Mesodermal cell (in vitro differentiated cells): ENCODE data around the gene MPC2.
"Not testable (repeated sequence)": the region's sequence is repeated elsewhere in the genome, so short reads cannot be mapped to it uniquely, and the experiment has no call there.

ENCODE experiments used
- H3K27ac ChIP-seq: 2 replicates; pipeline ENCODE4 v1.7.0; 2013; ENCODE audit warnings: mild to moderate bottlenecking, low read depth, low read length, moderate library complexity; ENCODE audit not compliant: severe bottlenecking
- H3K36me3 ChIP-seq: 2 replicates; pipeline ENCODE4 v1.7.1; 2013; ENCODE audit warnings: mild to moderate bottlenecking, low read length, moderate library complexity; ENCODE audit not compliant: control insufficient read depth, insufficient read depth
- H3K4me1 ChIP-seq: one replicate; pipeline ENCODE4 v1.7.1; 2013; ENCODE audit warnings: mild to moderate bottlenecking, low read length; ENCODE audit not compliant: insufficient read depth, control insufficient read depth, poor library complexity, severe bottlenecking
- H3K4me3 ChIP-seq: 2 replicates; pipeline ENCODE4 v1.7.0; 2013; ENCODE audit warnings: low read length, control low read depth, mild to moderate bottlenecking; ENCODE audit not compliant: insufficient read depth, poor library complexity, severe bottlenecking; ENCODE audit errors: extremely low read depth
- H3K9me3 ChIP-seq: 2 replicates; pipeline ENCODE4 v1.7.1; 2013; ENCODE audit warnings: mild to moderate bottlenecking, low read length, moderate library complexity; ENCODE audit not compliant: control insufficient read depth
- WGBS, 2 experiments: methylation state at CpG; one replicate each; pipeline ENCODE4 v1.1.5; 2013; ENCODE audit warnings: missing lambda C conversion rate in 2 of 2; ENCODE audit not compliant: insufficient coverage in 2 of 2; 5-methylcytosine and 5-hydroxymethylcytosine counted together

MPC2 gene

DNA sequence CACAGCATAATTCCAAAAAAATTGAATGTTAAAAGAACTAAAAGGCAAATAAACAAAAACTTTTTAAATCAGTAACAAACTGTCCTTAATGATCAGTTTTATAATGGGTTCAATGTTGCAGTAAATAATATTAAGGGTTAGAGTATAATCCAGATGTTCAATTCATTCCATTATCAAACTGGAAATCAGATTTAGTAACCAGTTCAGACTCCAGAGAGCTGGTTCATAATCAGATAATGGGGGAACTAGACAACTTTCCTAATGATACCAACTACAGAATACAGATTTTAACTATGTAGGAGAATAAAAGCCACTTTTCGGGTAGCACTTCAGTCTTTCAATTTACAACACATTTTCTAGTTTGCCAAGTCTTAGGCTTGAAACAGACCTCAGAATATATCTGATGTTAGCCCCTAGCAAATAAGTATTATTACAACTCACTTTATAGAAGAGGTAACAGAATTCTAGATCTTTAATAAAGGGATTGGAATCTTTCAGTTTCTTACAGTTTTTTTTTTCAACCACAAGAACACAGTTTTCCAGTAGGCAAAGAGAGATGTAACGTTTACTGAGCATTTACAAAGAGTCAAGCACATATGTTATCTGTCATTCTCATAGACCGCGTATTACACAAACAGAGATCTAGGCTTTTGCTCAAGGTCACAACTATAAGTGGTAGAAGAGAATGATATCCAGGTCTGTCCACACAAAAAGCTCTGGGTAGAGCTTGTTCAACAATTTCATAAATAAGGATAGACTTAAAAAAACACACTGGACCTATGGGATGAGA lies 2.3 kb downstream of the MPC2 start:
- Histone ChIP-seq H3K4me3 (peak overlapping the region; percentile 76), H3K36me3 (no peaks in the 10 kb centered on the region), H3K9me3 (no peaks in the 10 kb centered on the region), H3K4me1 (no peaks in the 10 kb centered on the region), H3K27ac (peak overlapping the region; percentile 97)
- 50% methylated on average over 2 of the region's 4 CpGs; no CpG with 5 or more reads in 1 of the 2 experiments for WGBS, 2 experiments

DNA sequence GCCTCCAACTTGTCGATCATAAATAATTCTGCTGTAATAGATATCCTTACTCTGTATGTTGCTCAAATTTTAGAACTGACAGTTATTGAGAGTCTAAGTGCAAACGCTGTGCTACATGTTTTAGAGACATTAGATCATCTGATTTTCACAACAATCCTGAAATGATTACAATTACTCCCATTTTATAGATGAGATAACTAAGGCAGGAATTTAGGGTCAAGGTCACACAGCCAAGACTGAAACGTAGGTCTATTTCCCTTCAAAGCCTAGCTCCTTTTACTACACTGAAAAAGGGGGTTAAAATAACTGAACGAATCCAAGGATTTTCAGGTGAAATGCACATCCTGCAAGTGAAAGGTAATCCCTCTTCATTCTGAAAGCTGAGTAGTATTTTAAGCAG lies 3.1 kb downstream of the MPC2 start:
- no peaks in the 10 kb centered on the region for H3K4me1 ChIP-seq
- H3K36me3 ChIP-seq: no peaks in the 10 kb centered on the region
- H3K9me3 ChIP-seq: no peaks in the 10 kb centered on the region
- peak overlapping the region; percentile 76 for H3K4me3 ChIP-seq
- WGBS, 2 experiments: no CpG with 5 or more reads among the region's 4 CpGs
- H3K27ac ChIP-seq: no peak overlapping the region

DNA sequence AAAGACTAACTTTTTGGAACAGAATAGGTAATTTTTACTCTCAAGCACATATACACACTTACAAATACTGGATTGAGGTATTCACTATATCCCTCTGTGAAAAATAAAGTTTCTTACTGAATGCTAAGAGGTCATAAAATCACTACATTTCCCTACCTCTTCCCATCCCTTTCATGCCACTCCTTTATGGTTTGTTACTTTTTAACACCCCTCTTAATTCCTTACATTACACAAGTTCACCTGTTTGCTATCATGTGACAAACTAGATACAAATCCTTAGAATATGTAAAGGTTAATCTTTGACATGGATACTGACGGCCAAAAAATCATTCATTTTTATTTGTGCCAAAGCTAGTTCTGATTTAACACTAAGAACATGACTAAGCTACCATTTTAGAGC lies 7.1 kb downstream of the MPC2 start:
- H3K36me3 ChIP-seq: no peaks in the 10 kb centered on the region
- H3K9me3 ChIP-seq: no peaks in the 10 kb centered on the region
- WGBS, 2 experiments: 80% methylated on average over 1 of the region's 1 CpG; no CpG with 5 or more reads in 1 of the 2 experiments
- H3K4me1 ChIP-seq: peaks cover 3% of the 10 kb centered on the region
- H3K4me3 ChIP-seq: no peak overlapping the region
- H3K27ac ChIP-seq: no peak overlapping the region

DNA sequence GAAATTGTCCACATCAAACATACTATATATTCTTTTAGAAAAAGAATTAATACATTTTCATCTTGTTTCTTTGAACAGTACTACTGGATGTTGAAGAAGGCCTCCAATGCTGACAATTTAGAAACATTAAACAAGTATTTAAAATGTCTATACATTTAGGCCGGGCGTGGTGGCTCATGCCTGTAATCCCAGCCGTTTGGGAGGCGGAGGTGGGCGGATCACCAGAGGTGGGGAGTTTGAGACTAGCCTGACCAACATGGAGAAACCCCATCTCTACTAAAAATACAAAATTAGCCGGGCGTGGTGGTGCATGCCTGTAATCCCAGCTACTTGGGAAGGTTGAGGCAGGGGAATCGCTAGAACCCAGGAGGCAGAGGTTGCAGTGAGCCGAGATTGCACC lies 8.0 kb downstream of the MPC2 start:
- not testable (repeated sequence) for H3K36me3 ChIP-seq, H3K4me3 ChIP-seq, H3K4me1 ChIP-seq, H3K9me3 ChIP-seq, H3K27ac ChIP-seq
- WGBS, 2 experiments: 84 to 86% methylated on average over 3 to 4 of the region's 9 CpGs

DNA sequence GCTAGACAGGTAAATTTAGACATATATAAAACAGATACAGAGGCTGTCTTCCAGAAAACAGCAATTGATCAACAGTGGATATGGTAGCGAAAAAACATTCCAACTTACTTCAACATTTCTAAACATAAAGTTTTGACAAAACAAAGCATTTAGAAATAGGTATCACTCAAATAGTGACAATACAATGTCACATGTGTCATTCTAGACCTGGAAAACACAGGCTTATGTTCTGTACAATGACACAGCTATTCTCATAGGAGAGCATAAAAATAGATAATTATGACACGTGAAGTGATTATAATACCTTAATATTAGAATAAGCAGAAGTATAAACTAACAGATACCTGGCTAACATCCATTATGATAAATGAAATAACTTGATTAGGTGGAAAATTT lies 8.4 kb downstream of the MPC2 start:
- Histone ChIP-seq H3K4me3 (no peak overlapping the region), H3K27ac (no peak overlapping the region), H3K9me3 (no peaks in the 10 kb centered on the region), H3K36me3 (peaks cover 4% of the 10 kb centered on the region), H3K4me1 (peaks cover 3% of the 10 kb centered on the region)
- WGBS, 2 experiments: no CpG with 5 or more reads among the region's 2 CpGs

DNA sequence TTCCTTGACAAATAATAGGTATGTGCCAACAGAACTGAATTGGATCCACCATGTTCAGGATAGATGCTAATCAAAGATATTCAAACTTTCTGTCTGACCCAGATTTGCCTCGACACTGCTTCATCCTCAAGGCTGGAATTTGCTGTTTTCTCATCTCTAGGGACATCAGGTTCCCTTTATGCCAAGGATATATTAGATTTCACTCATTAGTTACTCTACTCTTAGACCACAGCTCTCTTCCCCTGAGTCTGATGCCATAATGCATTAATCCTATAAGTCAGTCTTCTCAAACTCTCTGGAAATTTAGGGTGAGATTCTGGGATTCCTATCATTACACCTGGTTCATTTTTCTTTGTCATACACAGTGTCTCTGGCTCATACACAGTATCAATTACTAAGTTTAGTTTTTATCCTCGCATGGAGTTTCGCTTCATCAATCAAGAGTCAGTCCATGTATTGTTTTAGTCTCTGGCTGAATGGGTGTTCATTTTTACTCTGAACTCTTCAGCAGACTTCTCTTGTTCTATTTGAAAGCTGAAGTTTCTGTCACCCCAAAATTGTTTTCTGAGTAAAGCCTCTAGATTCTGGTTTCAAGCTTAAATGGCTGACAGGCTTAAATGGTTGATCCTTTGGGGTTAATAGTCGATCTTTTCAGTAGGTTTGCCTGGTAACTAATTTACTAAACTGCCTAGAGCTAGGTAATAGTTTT lies 9.7 kb downstream of the MPC2 start:
- H3K27ac ChIP-seq: no peak overlapping the region
- no peaks in the 10 kb centered on the region for H3K9me3 ChIP-seq
- no peak overlapping the region for H3K4me3 ChIP-seq
- H3K36me3 ChIP-seq: peaks cover 4% of the 10 kb centered on the region
- 100% methylated on average over 1 of the region's 4 CpGs for WGBS, 2 experiments
- peaks cover 3% of the 10 kb centered on the region for H3K4me1 ChIP-seq

DNA sequence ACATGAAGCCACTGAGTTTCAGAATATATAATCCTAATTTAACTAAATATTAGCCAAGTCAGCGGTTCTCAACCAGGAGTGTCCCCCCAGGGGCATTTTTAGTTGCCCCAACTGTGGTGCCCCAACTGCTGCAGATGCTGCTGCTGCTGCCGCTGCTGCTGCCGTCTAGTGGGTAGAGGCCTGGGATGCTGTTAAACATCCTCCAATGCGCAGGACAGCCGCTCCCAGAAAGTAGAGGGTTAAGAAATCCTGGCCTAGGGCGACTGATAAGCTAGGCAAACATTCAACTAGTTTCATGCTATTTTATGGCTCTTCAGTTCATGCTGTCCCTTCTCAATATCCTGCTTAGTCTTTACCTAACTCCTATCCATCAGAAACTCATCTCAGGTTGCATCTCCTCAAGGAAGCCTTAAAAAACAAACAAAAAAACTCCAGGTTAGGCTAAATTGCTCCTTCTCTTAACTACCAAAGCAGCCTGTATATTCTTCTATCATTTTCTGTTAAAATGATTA lies 10.3 kb downstream of the MPC2 start:
- 90 to 100% methylated on average over 5 of the region's 6 CpGs for WGBS, 2 experiments
- H3K4me3 ChIP-seq: no peak overlapping the region

DNA sequence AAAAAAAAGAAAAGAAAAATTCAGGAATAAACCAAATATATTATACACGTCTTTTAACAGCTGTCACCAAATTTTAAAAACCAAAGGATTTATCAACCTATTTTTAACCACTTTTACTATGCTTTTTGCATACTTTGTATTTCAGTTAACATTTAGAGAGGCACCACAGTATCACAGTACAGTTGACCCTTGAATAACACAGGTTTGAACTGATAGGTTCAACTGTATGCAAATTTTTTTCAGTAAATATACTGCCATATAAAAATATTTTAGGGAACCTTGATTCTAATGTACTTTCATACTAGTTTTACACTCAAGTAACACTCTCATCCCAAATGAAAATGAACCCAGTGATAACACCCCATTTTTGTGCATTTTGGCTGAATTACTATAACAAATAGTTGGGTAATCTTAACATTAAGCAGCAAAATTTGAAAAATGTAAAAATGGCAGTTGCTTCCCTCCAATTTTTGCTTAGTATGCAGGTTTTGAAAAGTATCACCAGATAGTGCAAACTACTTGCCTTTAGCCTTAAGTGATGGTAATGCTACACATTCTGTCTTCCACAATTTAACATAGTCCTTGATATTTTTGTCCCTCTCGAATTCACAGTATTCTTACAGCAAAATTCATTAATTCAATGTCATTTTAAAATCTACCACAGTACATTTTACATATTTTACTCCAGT lies 12.2 kb downstream of the MPC2 start:
- Histone ChIP-seq H3K9me3 (no peaks in the 10 kb centered on the region), H3K36me3 (peaks cover 4% of the 10 kb centered on the region), H3K27ac (no peak overlapping the region), H3K4me1 (peaks cover 3% of the 10 kb centered on the region), H3K4me3 (no peak overlapping the region)
- 89 to 100% methylated on average over 1 of the region's 2 CpGs for WGBS, 2 experiments

More for the DNA sequence above, 10.3 kb downstream of the MPC2 start:
- no peak overlapping the region for H3K27ac ChIP-seq
- H3K9me3 ChIP-seq: no peaks in the 10 kb centered on the region
- peaks cover 4% of the 10 kb centered on the region for H3K36me3 ChIP-seq
- peaks cover 3% of the 10 kb centered on the region for H3K4me1 ChIP-seq

DNA sequence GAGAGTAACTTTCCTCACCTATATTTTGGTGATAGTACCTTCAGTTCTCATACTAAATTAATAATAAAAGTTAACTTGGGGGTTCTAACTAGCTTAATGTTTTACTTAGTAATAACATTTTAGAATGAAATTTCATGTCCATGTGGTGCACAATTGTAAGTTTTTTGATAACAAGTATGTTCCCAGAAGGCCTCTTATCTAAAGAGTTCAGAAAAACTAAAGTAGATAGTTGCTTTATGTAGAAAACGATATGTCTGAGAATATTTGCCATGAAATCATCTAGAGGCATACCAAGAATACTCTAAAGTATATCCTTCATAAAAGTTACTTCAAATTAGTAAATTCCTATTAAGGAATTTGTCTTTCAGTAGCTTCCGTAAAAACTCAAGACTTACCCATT lies 12.8 kb downstream of the MPC2 start:
- Histone ChIP-seq H3K4me3 (no peak overlapping the region), H3K36me3 (peaks cover 4% of the 10 kb centered on the region), H3K4me1 (peaks cover 3% of the 10 kb centered on the region), H3K27ac (no peak overlapping the region), H3K9me3 (no peaks in the 10 kb centered on the region)
- WGBS, 2 experiments: 100% methylated on average over 1 of the region's 2 CpGs; no CpG with 5 or more reads in 1 of the 2 experiments

DNA sequence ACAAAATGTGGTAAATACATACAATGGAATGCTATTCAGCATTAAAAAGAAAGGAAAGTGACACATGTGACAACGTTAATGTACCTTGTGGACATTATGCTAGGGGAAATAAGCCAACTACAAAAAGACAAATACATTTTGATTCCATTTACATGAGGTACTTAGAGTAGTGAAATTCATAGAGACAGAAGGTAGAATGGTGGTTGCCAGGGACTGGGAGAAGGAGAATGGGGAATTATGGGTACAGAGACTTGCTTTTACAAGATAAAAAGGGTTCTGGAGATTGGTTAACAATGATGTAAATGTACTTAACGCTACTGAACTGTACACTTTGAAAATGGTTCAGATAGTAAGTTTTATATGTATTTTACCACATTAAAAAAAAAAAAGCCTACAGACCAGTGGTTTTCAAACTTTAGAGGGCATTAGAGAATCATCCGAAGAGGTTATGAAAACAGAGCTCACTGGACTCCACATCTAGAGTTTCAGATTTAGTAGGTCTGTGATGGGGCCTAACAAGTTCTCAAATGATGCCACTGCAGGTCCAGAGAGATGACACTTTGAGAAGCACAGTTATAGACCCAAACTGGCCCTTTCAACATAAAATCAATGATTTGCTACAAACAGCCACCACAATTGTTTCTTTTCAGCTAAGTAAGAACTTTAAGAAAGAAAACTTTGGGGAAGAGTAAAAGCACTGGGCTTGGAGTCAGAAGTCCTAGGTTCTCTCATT lies 13.4 kb downstream of the MPC2 start:
- Histone ChIP-seq H3K27ac (no peak overlapping the region), H3K4me1 (peaks cover 3% of the 10 kb centered on the region), H3K36me3 (peaks cover 4% of the 10 kb centered on the region)

More for the DNA sequence above, 13.4 kb downstream of the MPC2 start:
- H3K9me3 ChIP-seq: no peaks in the 10 kb centered on the region
- no peak overlapping the region for H3K4me3 ChIP-seq
- WGBS, 2 experiments: 100% methylated on average over 1 of the region's 3 CpGs
